Mononuclear cell (primary cell): Measurements from ENCODE around the gene UVRAG. TPM values are rescaled to one million over a fixed set of nuclear protein-coding genes. Genes with fewer than 3 reads are reported as not detected.
"Not testable (repeated sequence)": the region's sequence is repeated elsewhere in the genome, so short reads cannot be mapped to it uniquely, and the experiment has no call there.

Experiments used
- H3K27me3 ChIP-seq: 2 replicates; pipeline ENCODE4 v1.6.0; 2011; ENCODE audit warnings: low read length, control low read depth; ENCODE audit not compliant: insufficient read depth
- H3K4me1 ChIP-seq: 2 replicates; pipeline ENCODE4 v1.5.1; 2011; ENCODE audit warnings: mild to moderate bottlenecking, low read length, control low read depth; ENCODE audit not compliant: insufficient read depth
- H3K4me3 ChIP-seq: 2 replicates; pipeline ENCODE4 v1.5.1; 2011; ENCODE audit warnings: mild to moderate bottlenecking, low read length, moderate library complexity
- H3K9me3 ChIP-seq: 2 replicates; pipeline ENCODE4 v1.5.1; 2011; ENCODE audit warnings: low read depth, mild to moderate bottlenecking, control low read depth, low read length
- total RNA-seq: library from RNA; depleted of rRNA; stranded (reverse); fragments of >200 nt; gene quantifications from one replicate; pipeline ENCODE4 v1.2.3, GENCODE V29; 2012

The UVRAG gene
- total RNA-seq, 1 donor = 42.5 TPM

DNA sequence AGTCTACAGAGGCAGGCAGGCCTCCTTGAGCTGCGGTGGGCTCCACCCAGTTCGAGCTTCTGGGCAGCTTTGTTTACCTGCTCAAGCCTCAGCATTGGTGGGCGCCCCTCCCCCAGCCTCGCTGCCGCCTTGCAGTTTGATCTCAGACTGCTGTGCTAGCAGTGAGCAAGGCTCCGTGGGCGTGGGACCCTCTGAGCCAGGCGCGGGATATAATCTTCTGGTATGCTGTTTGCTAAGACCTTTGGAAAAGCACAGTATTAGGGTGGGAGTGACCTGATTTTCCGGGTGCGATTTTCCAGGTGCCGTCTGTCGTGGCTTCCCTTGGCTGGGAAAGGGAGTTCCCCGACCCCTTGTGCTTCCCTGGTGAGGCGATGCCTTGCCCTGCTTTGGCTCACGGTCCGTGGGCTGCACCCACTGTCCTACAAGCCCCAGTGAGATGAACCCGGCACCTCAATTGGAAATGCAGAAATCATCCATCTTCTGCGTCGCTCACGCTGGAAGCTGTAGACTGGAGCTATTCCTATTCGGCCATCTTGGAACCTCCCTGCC is 164.5 kb downstream of the UVRAG start:
- not testable (repeated sequence) for H3K27me3 ChIP-seq, H3K4me3 ChIP-seq, H3K4me1 ChIP-seq, H3K9me3 ChIP-seq

DNA sequence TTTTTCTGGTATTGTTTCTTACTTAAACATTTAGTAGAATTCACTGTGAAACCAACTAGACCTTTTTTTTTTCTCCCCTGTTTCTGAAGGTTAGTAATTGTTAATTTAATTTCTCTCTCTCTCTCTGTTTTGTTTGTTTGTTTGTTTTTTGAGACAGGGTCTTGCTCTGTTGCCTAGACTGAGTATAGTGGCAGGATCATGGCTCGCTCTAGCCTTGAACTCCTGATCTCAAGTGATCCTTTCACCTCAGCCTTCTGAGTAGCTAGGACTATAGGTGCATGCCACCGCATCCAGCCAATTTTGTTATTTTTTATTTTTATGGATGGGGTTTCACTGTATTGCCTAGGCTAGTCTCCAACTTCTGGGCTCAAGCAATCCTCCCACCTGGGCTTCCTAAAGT is 165.0 kb downstream of the UVRAG start:
- Histone ChIP-seq H3K4me1 (no peaks in the 10 kb centered on the region), H3K27me3 (no peaks in the 10 kb centered on the region), H3K4me3 (no peak overlapping the region), H3K9me3 (no peaks in the 10 kb centered on the region)

DNA sequence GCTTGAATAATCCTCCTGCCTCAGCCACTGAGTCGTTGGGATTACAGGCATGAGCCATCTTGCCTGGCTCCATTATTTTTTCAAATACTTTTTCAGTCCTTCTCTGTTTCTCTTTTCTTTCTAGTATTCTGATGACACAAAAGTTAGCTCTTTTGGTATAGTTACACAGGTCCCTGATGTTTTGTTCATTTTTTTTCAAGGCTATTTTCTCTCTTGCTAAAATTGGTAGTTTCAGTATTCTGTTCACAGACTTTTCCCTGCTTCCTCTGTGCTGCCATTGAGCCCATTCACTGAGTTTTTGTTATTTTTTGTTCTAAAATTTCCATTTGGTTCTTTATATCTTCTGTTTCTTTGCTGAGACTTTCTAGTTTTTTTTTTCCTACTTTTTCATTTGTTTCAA is 166.5 kb downstream of the UVRAG start:
- Histone ChIP-seq H3K27me3 (no peaks in the 10 kb centered on the region), H3K9me3 (no peaks in the 10 kb centered on the region), H3K4me1 (no peaks in the 10 kb centered on the region), H3K4me3 (no peak overlapping the region)

DNA sequence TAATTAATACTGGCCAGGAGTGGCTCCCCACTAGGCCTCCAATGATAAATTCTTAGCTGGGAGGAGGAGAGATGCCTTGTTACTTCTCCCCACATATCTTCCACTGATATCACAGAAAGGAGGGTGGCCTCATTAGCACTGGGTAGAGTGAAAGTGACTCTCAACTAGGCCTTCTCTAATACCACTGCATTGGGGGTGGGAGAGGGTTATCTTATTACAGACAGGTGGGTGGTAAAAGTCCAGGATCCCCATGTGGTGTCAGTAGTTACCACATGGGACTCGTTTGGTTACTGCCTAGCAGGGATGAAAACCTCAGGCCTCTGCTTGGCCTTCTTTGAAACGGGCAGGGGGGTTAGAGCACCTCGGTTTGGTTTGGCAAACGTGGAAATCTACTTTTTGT is 167.3 kb downstream of the UVRAG start:
- no peaks in the 10 kb centered on the region for H3K27me3 ChIP-seq
- H3K4me1 ChIP-seq = no peaks in the 10 kb centered on the region
- H3K4me3 ChIP-seq = no peak overlapping the region
- H3K9me3 ChIP-seq = no peaks in the 10 kb centered on the region

- Histone ChIP-seq H3K4me3 (no peak overlapping the region), H3K9me3 (no peaks in the 10 kb centered on the region), H3K4me1 (no peaks in the 10 kb centered on the region), H3K27me3 (no peaks in the 10 kb centered on the region)
Observed at GRCh38 chr11:75986966-75987365, 172.0 kb downstream of the UVRAG start.

- Histone ChIP-seq H3K27me3 (no peaks in the 10 kb centered on the region), H3K9me3 (no peaks in the 10 kb centered on the region), H3K4me1 (no peaks in the 10 kb centered on the region), H3K4me3 (no peak overlapping the region)
Observed at GRCh38 chr11:75993126-75993525, 178.1 kb downstream of the UVRAG start.

- Histone ChIP-seq H3K4me1 (no peaks in the 10 kb centered on the region), H3K27me3 (no peaks in the 10 kb centered on the region), H3K9me3 (no peaks in the 10 kb centered on the region), H3K4me3 (no peak overlapping the region)
Observed at GRCh38 chr11:75994616-75995015, 179.6 kb downstream of the UVRAG start.

GRCh38 chr11:75996523-75997442 is 181.8 kb downstream of the UVRAG start:
- Histone ChIP-seq H3K9me3 (peaks cover 10% of the 10 kb centered on the region), H3K4me1 (no peaks in the 10 kb centered on the region), H3K27me3 (no peaks in the 10 kb centered on the region), H3K4me3 (no peak overlapping the region)

DNA sequence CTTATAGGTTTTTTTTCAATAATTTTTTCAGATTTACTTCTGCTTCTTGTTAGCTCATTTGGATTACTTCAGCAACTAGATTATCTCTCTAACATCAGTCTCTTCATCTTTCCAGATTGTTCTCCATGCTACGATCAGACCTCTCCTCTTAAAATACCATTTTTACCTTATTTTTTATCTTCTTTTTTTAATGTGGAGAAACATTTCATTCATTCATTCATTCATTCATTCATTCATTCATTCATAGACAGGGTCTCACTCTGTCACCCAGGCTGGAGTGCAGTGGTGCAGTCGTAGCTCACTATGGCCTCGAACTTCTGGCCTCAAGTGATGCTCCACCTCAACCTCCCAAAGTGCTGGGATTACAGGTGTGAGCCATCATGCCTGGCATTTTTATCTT is 189.4 kb downstream of the UVRAG start:
- no peak overlapping the region for H3K4me3 ChIP-seq
- H3K27me3 ChIP-seq = no peaks in the 10 kb centered on the region
- no peaks in the 10 kb centered on the region for H3K4me1 ChIP-seq
- H3K9me3 ChIP-seq = peaks cover 10% of the 10 kb centered on the region

- no peaks in the 10 kb centered on the region for H3K27me3 ChIP-seq
- no peak overlapping the region for H3K4me3 ChIP-seq
- H3K4me1 ChIP-seq = no peaks in the 10 kb centered on the region
- H3K9me3 ChIP-seq = peaks cover 7% of the 10 kb centered on the region
Observed at GRCh38 chr11:76005756-76006155, 190.7 kb downstream of the UVRAG start.

DNA sequence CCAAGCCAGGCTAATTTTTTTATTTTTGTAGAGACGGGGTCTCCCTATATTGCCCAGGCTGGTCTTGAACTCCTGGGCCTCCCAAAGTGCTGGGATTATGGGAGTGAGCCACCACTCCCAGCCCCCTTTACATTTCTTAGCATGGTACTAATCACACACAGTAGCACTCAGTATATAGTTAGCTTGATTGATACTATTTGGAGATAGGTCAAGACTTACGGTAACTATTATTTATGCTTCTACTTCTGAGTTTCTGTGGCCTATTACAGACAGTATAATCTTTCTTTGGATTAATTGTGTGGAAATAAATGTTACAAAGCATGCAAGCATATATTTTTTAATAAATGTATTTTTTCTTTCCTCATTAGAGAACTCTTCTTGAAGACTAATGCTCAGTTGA is 192.2 kb downstream of the UVRAG start:
- Histone ChIP-seq H3K9me3 (no peaks in the 10 kb centered on the region), H3K27me3 (no peaks in the 10 kb centered on the region), H3K4me1 (no peaks in the 10 kb centered on the region), H3K4me3 (no peak overlapping the region)

DNA sequence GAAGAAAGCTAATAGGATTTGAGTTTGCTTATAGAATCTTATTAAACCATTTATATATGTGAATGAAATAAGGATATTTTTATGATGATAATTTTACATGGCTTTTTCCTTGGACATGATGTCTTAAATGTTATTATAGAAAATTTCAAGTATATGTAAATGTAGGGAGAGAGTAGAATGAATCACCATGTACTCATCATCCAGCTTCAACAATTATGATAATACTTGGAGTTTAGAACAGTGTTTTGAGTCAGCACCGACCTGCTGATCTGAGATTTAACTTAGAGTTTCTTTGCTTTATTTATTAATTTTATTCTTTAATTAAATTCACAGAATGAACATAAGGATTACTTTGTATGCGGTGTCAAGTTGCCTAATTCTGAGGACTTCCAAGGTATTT is 193.5 kb downstream of the UVRAG start:
- no peak overlapping the region for H3K4me3 ChIP-seq
- no peaks in the 10 kb centered on the region for H3K9me3 ChIP-seq
- H3K4me1 ChIP-seq = no peaks in the 10 kb centered on the region
- no peaks in the 10 kb centered on the region for H3K27me3 ChIP-seq

GRCh38 chr11:76010051-76010450 is 195.0 kb downstream of the UVRAG start:
- no peak overlapping the region for H3K4me3 ChIP-seq
- no peaks in the 10 kb centered on the region for H3K27me3 ChIP-seq
- H3K9me3 ChIP-seq = no peaks in the 10 kb centered on the region
- no peaks in the 10 kb centered on the region for H3K4me1 ChIP-seq

- H3K4me3 ChIP-seq = no peak overlapping the region
- H3K4me1 ChIP-seq = no peaks in the 10 kb centered on the region
- H3K9me3 ChIP-seq = peaks cover 9% of the 10 kb centered on the region
- no peaks in the 10 kb centered on the region for H3K27me3 ChIP-seq
Observed at GRCh38 chr11:76013526-76013925, 198.5 kb downstream of the UVRAG start.

DNA sequence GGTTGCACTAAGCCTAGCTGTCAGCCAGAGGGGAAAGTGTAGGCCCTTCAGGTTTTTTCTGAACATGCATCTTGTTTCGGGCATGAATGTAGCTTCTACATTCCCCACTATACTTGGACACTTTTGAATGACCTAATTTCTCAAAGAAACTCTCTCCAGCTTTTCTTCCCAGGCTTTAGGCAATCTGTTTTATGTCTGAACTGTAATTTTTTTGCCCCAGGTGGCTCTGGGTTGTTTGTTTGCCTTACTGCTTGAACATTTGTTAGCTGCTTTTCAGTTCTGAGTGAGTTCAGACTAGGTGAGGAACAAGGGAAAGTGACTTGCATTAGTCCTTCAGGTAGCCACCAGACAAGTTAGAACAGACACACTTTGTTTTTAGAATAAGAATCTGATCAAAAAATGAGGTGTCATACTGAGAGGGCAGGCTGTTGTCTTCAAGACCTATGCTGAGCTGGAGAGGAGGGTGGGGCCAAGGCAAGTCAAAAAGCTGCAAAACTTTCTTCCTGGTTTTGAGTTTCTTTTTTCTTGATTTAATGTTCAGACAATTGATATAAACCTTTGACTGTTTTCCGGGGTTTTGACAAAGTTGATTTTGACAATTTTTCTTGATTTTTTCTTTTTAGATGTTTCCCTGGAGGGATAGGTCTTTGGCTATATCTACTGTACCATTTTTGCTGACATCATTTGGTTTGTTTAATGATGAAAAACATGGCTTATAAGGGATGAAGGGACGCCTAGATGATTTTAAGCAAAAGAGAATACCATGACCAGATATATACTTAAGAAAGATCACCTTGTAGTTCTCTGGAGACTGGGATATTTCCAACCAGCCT is 208.4 kb downstream of the UVRAG start:
- Histone ChIP-seq H3K27me3 (no peaks in the 10 kb centered on the region), H3K9me3 (no peaks in the 10 kb centered on the region), H3K4me3 (no peak overlapping the region), H3K4me1 (no peaks in the 10 kb centered on the region)
